ENCODE measurements around the gene CFAP410.

CFAP410 gene

DNA sequence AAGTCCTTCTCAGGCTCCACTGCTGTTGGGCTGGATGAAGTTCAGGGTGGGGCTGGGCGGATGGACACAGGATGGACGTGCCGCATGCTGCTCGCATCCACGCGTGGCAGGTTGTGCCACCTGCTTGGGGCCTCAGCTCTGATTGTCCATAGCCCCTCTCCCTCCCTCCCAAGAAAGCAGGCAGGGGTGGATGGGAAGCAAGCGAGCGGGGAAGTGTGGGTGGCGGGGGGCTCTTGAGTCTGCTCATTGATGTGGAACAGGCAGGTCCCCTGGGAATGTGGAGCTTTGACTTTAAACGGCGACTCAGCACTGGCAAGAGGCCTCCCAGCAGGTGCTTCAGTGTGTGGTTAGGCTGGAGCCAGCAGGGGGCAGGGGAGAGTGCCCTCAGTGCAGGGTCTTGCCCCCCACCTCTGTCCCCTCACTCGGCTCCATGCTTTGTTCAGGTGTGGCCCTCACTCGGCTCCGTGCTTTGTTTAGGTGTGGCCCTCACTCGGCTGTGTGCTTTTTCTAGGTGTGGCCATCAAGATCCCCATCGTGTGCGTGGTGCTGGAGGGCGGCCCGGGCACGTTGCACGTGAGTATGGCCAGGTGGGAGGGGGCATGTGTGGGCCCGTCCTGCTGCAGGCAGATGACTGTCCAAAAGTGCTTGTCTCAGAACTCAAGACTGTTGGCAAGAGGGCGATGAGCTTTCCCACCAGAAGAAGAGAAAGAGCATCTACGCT is 38.2 kb upstream of the CFAP410 start:
- Histone ChIP-seq H3K9ac (ENCODE audit: low read depth, low read length) (no peak overlapping the region), H3K4me3 (ENCODE audit: low read length) (no peak overlapping the region), H3K27me3 (ENCODE audit: insufficient read depth, low read length) (no peaks in the 10 kb centered on the region), H3K4me1 (ENCODE audit: insufficient read depth, low read length) (no peaks in the 10 kb centered on the region), H3K27ac (ENCODE audit: low read length) (no peak overlapping the region), H3K9me3 (ENCODE audit: insufficient read depth, low read depth, low read length) (peaks cover 7% of the 10 kb centered on the region; the same call in 1 of the 2 replicates), H3K36me3 (ENCODE audit: insufficient read depth, low read depth, low read length) (no peaks in the 10 kb centered on the region)

DNA sequence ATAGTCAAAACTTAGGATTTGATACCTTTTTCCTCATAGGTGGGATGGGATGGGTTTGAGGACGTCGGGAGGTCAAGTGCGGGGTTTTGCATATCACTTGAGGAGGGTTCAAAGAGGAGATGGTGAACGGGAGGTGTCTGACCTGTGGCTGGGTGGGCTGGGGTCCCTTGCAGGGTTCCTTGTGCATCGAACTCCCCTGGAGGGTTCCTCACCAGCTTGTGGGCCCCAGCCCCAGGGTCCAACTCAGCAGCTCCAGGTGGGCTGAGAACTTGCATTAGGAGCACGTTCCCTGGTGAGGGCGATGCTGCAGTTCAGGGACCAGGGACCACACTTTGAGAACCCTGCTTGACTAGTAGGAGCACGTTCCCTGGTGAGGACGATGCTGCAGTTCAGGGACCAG is 37.4 kb upstream of the CFAP410 start:
- Histone ChIP-seq H3K9ac (ENCODE audit: low read depth, low read length) (no peak overlapping the region), H3K27ac (ENCODE audit: low read length) (no peak overlapping the region), H3K4me1 (ENCODE audit: insufficient read depth, low read length) (no peaks in the 10 kb centered on the region), H3K9me3 (ENCODE audit: insufficient read depth, low read depth, low read length) (peaks cover 7% of the 10 kb centered on the region; the same call in 1 of the 2 replicates), H3K4me3 (ENCODE audit: low read length) (no peak overlapping the region), H3K27me3 (ENCODE audit: insufficient read depth, low read length) (no peaks in the 10 kb centered on the region), H3K36me3 (ENCODE audit: insufficient read depth, low read depth, low read length) (no peaks in the 10 kb centered on the region)

DNA sequence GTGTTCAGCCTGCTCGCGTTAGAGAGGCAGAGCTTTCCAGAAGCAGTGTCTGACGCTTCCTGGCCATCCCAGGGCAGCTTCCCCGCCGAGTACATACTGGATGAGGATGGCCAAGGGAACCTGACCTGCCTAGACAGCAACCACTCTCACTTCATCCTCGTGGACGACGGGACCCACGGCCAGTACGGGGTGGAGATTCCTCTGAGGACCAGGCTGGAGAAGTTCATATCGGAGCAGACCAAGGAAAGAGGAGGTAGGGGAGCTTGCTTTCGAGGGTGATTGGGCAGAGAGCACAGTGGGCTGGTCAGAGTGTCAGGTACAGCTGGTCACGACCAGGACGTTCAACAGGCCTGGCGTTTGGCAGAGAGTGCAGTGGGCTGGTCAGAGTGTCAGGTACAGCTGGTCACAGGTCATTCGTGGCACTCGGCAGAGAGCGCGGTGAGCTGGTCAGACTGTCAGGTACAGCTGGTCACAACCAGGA is 36.6 kb upstream of the CFAP410 start:
- Histone ChIP-seq H3K4me1 (ENCODE audit: insufficient read depth, low read length) (no peaks in the 10 kb centered on the region), H3K9me3 (ENCODE audit: insufficient read depth, low read depth, low read length) (peaks cover 7% of the 10 kb centered on the region; the same call in 1 of the 2 replicates), H3K36me3 (ENCODE audit: insufficient read depth, low read depth, low read length) (no peaks in the 10 kb centered on the region), H3K27ac (ENCODE audit: low read length) (no peak overlapping the region), H3K27me3 (ENCODE audit: insufficient read depth, low read length) (peaks cover 2% of the 10 kb centered on the region), H3K9ac (ENCODE audit: low read depth, low read length) (no peak overlapping the region), H3K4me3 (ENCODE audit: low read length) (no peak overlapping the region)

DNA sequence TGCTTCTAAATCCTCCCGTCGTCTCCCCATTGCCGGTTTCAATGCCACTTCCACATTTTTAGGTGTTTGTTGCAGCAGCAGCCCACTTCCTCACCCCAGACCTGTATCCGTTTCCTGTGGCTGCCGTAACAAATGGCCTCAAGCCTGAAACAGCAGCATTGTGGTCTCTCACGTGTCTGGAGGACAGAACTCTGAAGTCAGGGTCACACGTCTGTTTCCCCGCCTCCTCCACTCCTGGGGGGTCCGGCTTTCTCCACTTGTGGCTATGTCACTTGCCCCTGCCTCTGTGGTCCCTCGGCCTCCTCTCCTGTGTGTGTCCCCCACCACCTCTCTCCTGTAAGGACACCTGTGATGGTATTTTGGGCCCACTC is 36.1 kb upstream of the CFAP410 start:
- Histone ChIP-seq H3K27ac (ENCODE audit: low read length) (no peak overlapping the region), H3K4me1 (ENCODE audit: insufficient read depth, low read length) (no peaks in the 10 kb centered on the region), H3K27me3 (ENCODE audit: insufficient read depth, low read length) (peaks cover 7% of the 10 kb centered on the region), H3K4me3 (ENCODE audit: low read length) (no peak overlapping the region), H3K9me3 (ENCODE audit: insufficient read depth, low read depth, low read length) (peaks cover 7% of the 10 kb centered on the region; the same call in 1 of the 2 replicates), H3K36me3 (ENCODE audit: insufficient read depth, low read depth, low read length) (no peaks in the 10 kb centered on the region), H3K9ac (ENCODE audit: low read depth, low read length) (no peak overlapping the region)

DNA sequence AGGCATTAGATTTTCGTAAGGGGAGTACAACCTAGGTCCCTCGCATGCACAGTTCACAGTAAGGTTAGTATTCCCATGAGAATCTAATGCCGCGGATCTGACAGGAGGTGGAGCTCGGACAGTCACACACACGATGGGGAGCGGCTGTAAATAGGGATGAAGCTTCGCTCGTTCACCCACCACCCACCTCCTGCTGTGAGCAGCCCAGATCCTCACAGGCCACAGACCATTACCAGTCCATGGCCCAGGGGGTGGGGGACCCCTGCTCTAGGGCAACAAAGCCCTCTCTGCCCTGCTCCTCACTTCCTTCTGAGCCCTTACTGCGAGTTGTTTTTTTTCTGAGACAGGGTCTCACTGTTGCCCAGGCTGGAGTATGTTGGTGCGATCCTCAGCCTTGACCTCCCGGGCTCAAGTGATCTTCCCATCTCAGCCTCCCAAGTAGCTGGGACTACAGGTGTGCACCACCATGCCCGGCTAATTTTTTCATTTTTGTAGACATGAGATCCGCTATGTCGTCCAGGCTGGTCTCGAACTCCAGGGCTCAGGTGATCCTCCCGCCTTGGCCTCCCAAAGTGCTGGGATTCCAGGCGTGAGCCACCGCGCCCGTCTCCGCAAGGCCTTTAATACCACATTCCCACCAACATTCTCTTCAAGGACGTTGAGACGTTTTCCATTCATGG is 35.6 kb upstream of the CFAP410 start:
- Histone ChIP-seq H3K9ac (ENCODE audit: low read depth, low read length) (no peak overlapping the region), H3K27ac (ENCODE audit: low read length) (no peak overlapping the region), H3K27me3 (ENCODE audit: insufficient read depth, low read length) (peaks cover 13% of the 10 kb centered on the region), H3K4me1 (ENCODE audit: insufficient read depth, low read length) (no peaks in the 10 kb centered on the region), H3K9me3 (ENCODE audit: insufficient read depth, low read depth, low read length) (peaks cover 7% of the 10 kb centered on the region; the same call in 1 of the 2 replicates), H3K4me3 (ENCODE audit: low read length) (no peak overlapping the region), H3K36me3 (ENCODE audit: insufficient read depth, low read depth, low read length) (no peaks in the 10 kb centered on the region)

DNA sequence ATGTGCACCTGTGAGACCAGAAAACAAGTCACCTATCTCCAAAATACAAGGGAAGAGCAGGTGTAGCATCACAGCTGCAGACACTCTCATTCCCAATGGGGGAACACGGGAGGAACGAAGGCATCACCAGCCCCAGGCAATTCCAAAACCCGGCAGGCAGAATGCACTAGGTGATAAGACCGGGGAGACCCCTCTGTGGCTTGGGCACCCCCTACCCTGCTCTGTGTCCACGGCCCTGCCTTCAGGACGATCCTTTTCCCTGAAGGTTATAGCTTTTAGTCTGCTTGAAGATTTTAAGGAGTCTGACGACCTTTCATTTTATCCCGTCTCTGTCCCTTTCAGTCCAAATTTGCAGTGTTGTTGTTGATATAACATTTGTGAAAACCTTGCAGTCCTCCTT is 33.4 kb upstream of the CFAP410 start:
- H3K9ac ChIP-seq (ENCODE audit: low read depth, low read length): no peak overlapping the region
- H3K4me3 ChIP-seq (ENCODE audit: low read length): no peak overlapping the region
- peaks cover 27% of the 10 kb centered on the region for H3K27me3 ChIP-seq (ENCODE audit: insufficient read depth, low read length)
- no peaks in the 10 kb centered on the region for H3K36me3 ChIP-seq (ENCODE audit: insufficient read depth, low read depth, low read length)
- H3K4me1 ChIP-seq (ENCODE audit: insufficient read depth, low read length): no peaks in the 10 kb centered on the region
- peaks cover 7% of the 10 kb centered on the region; the same call in 1 of the 2 replicates for H3K9me3 ChIP-seq (ENCODE audit: insufficient read depth, low read depth, low read length)
- H3K27ac ChIP-seq (ENCODE audit: low read length): no peak overlapping the region

DNA sequence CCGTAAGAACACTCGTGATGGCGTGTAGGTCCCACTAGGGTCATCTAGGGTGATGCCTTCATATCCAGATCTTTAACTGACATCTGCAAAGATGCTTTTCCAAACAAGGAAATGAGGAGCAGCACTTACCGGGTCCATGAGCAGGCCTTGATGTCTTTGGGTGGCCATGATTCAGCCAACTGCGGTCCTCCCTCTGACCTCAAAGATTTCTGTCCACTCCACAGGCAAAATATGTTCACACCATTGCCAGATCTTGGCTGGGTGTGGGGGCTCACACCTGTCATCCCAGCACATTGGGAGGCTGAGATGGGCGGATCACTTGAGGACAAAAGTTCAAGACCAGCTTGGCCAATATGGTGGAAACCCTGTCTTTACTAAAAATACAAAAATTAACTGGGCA is 32.4 kb upstream of the CFAP410 start:
- Histone ChIP-seq H3K4me3 (ENCODE audit: low read length) (no peak overlapping the region), H3K4me1 (ENCODE audit: insufficient read depth, low read length) (no peaks in the 10 kb centered on the region), H3K9ac (ENCODE audit: low read depth, low read length) (no peak overlapping the region), H3K9me3 (ENCODE audit: insufficient read depth, low read depth, low read length) (peaks cover 7% of the 10 kb centered on the region; the same call in 1 of the 2 replicates), H3K27ac (ENCODE audit: low read length) (no peak overlapping the region), H3K27me3 (ENCODE audit: insufficient read depth, low read length) (peaks cover 30% of the 10 kb centered on the region), H3K36me3 (ENCODE audit: insufficient read depth, low read depth, low read length) (no peaks in the 10 kb centered on the region)

DNA sequence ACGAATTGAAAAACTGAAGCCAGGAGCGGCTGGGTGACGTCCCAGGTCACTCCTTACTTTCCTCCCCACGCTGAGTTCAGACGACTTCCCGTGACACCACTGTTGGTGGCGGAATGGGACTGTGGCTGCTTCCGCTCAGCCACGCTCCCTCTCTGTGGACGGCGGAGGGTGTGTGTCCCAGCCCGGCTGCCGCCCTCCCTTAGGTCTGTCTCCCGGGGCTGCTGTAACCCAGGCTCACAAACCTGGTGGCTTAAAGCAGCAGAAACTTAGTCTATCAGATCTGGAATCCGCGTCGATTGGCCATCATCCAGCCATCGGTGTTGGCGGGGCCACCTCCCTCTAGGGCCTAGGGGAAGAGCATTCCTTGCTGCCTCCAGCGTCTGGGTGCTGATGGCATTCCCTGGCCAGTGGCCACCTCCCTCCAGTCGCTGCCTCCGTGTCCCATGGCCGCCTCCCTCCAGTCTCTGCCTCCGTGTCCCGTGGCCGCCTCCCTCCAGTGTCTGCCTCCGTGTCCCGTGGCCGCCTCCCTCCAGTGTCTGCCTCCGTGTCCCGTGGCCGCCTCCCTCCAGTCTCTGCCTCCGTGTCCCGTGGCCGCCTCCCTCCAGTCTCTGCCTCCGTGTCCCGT is 31.7 kb upstream of the CFAP410 start:
- Histone ChIP-seq H3K27me3 (ENCODE audit: insufficient read depth, low read length) (peaks cover 30% of the 10 kb centered on the region), H3K9ac (ENCODE audit: low read depth, low read length) (no peak overlapping the region), H3K36me3 (ENCODE audit: insufficient read depth, low read depth, low read length) (no peaks in the 10 kb centered on the region), H3K4me1 (ENCODE audit: insufficient read depth, low read length) (no peaks in the 10 kb centered on the region), H3K9me3 (ENCODE audit: insufficient read depth, low read depth, low read length) (peaks cover 7% of the 10 kb centered on the region; the same call in 1 of the 2 replicates), H3K27ac (ENCODE audit: low read length) (no peak overlapping the region), H3K4me3 (ENCODE audit: low read length) (no peak overlapping the region)

DNA sequence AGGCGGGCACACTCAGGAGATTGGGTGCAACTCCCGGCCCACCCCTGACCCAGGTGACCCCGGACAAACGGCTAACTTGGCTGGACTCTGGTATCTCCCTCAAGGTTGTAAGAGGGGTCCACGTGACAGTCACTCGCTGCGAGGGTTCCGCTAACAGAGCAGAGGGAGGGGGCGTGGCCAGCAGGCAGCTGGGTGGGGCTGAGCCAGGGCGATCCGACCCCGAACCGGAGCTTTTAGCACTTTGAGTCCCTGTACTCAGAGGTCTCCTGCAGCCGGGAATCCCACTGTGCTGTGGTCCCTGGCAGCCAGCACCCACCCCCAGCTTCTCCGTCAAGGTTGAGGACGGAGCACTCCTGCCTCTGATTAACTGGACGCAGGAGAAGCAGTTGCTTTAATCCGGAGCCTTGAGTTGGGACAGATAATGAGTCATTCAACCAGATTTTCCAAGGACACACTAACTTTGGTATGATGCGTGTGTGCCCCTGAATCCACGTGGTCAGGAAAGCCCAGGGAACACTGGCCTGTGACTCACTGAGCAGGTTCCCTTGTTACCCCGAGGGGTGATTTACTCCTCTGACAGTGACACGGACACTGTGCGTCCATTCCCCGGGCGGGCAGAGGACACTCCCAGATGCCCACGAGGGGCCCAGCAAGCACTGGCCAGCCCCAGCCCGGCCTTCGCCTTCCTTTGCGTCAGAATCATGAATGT is 31.0 kb upstream of the CFAP410 start:
- peaks cover 7% of the 10 kb centered on the region; the same call in 1 of the 2 replicates for H3K9me3 ChIP-seq (ENCODE audit: insufficient read depth, low read depth, low read length)
- peak overlapping the region; percentile 46; the same call in 1 of the 2 replicates for H3K4me3 ChIP-seq (ENCODE audit: low read length)
- no peaks in the 10 kb centered on the region for H3K36me3 ChIP-seq (ENCODE audit: insufficient read depth, low read depth, low read length)
- H3K27me3 ChIP-seq (ENCODE audit: insufficient read depth, low read length): peaks cover 30% of the 10 kb centered on the region
- H3K27ac ChIP-seq (ENCODE audit: low read length): no peak overlapping the region
- no peaks in the 10 kb centered on the region for H3K4me1 ChIP-seq (ENCODE audit: insufficient read depth, low read length)
- H3K9ac ChIP-seq (ENCODE audit: low read depth, low read length): no peak overlapping the region

DNA sequence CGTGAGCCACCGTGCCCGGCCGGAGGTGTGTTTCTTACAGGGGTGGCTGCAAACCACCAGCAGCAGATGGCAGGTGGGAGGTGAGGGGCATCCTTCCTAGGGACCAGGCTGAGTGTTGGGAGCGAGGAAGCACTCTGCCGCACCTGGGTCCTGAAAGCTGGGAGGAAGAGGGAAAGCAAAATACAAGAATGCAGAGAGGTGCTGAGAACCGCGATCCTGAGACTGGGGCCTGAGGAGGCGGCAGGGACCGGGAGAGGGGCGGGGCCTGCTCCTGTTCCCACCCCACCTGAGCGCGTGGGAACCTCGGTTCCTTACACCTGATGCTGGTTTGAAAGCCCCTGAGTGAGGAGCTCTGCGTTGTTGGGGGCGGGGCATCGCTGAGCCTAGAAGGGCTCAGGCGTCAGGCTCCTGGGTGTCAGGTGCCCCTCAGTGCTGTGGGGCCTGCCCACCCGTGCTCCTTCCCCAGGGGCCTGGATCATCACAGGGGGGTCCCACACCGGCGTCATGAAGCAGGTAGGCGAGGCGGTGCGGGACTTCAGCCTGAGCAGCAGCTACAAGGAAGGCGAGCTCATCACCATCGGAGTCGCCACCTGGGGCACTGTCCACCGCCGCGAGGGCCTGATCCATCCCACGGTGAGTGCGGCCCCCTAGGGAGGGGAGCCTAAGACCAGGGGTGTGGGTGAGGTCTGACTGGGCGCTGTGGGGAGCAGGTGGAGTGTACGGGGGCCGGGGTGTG is 29.7 kb upstream of the CFAP410 start:
- Histone ChIP-seq H3K4me1 (ENCODE audit: insufficient read depth, low read length) (no peaks in the 10 kb centered on the region), H3K9me3 (ENCODE audit: insufficient read depth, low read depth, low read length) (no peaks in the 10 kb centered on the region; the same call in 1 of the 2 replicates), H3K27ac (ENCODE audit: low read length) (no peak overlapping the region), H3K27me3 (ENCODE audit: insufficient read depth, low read length) (peaks cover 30% of the 10 kb centered on the region), H3K4me3 (ENCODE audit: low read length) (peak overlapping the region; percentile 26; the same call in 1 of the 2 replicates), H3K36me3 (ENCODE audit: insufficient read depth, low read depth, low read length) (no peaks in the 10 kb centered on the region), H3K9ac (ENCODE audit: low read depth, low read length) (no peak overlapping the region)

Data from iPS-20b (cell line).